Gastrocnemius medialis (tissue), 4 donors: ENCODE results near the gene TLR1. TPM values are rescaled to one million over a fixed set of nuclear protein-coding genes. Genes with fewer than 3 reads are reported as not detected.

Experiments
- ATAC-seq, 2 donors: fragments of 150-250 bp; one replicate each; pipeline ENCODE4 v1.9.1; 2016
- DNase-seq, 2 donors: peaks; one replicate each; pipeline ENCODE4 v3.0.0-alpha.2; 2019
- H3K27ac ChIP-seq, 4 donors: fragments of 200-600 bp; sonication (generic); 1 replicate in 1 of 4; 2 replicates in 3 of 4; pipeline ENCODE4 v1.5.1; 2016 to 2018; ENCODE audit warnings: mild to moderate bottlenecking in 2 of 4, moderate library complexity in 1 of 4
- H3K27me3 ChIP-seq, 3 donors: fragments of 200-600 bp; sonication (generic) in 2 of 3; 1 replicate in 1 of 3; 2 replicates in 2 of 3; pipeline versions ENCODE4 v1.5.1 to v1.6.0; 2016 to 2019; ENCODE audit warnings: mild to moderate bottlenecking in 1 of 3, moderate library complexity in 1 of 3
- H3K36me3 ChIP-seq, 2 donors: fragments of 200-600 bp; sonication (generic) in 1 of 2; one replicate each; pipeline ENCODE4 v1.5.1; 2017 to 2018
- H3K4me1 ChIP-seq, 2 donors: fragments of 200-600 bp; sonication (generic) in 1 of 2; one replicate each; pipeline ENCODE4 v1.5.1; 2016 to 2017; ENCODE audit warnings: mild to moderate bottlenecking in 2 of 2
- H3K4me3 ChIP-seq, 4 donors: fragments of 200-600 bp; sonication (generic) in 3 of 4; 1 replicate in 1 of 4; 2 replicates in 3 of 4; pipeline ENCODE4 v1.5.1; 2016 to 2019; ENCODE audit warnings: mild to moderate bottlenecking in 2 of 4
- H3K9me3 ChIP-seq, 3 donors: fragments of 200-600 bp; sonication (generic) in 2 of 3; 1 replicate in 1 of 3; 2 replicates in 2 of 3; pipeline ENCODE4 v1.5.1; 2016 to 2019
- CTCF ChIP-seq, 5 experiments: fragments of 450-650 bp in 3 of 5; fragments of 200-600 bp in 2 of 5; sonication (generic) in 2 of 5; IDR thresholded peaks in 4 of 5; conservative IDR thresholded peaks in 1 of 5; 1 replicate in 4 of 5; 2 replicates in 1 of 5; pipeline ENCODE4 v1.5.1; 2016 to 2019; ENCODE audit warnings: antibody characterized with exemption in 5 of 5, mild to moderate bottlenecking in 3 of 5, moderate library complexity in 3 of 5
- POLR2A ChIP-seq, 2 donors: fragments of 450-650 bp; IDR thresholded peaks; one replicate each; pipeline ENCODE4 v1.6.1; 2017; ENCODE audit warnings: antibody characterized with exemption in 2 of 2, mild to moderate bottlenecking in 2 of 2, moderate library complexity in 2 of 2
- in situ Hi-C, 4 donors: fragments of 200-750 bp; cut with MboI; loops; one replicate each; pipeline versions ENCODE4 v1.15.0 to v1.8.0; 2017; ENCODE audit warnings: low sequenced_read_pairs in 4 of 4
- intact Hi-C: fragments of 100-400 bp; cut with DNase I; formaldehyde crosslinking; loops from one replicate; pipeline ENCODE4 v1.15.1; 2023; ENCODE audit warnings: low total_unique reads
- total RNA-seq, 4 donors: library from RNA; depleted of rRNA; stranded (reverse); fragments of >200 nt; gene quantifications; one replicate each; pipeline versions ENCODE4 v1.1.0 to v1.2.3, GENCODE V29; 2016

The TLR1 gene
- total RNA-seq, 4 donors from 2014 or later, result 1.3 to 2.4 (median 1.5) TPM; not detected in 1

GRCh38 chr4:38759790-38760122, 44.8 kb downstream of the TLR1 start:
- no peaks in the 10 kb centered on the region for H3K36me3 ChIP-seq
- intact Hi-C loops, result loop anchor here (2.0 to 5.0 kb wide), 3 partner anchors 23 to 375 kb away; partner anchors contain the start of genes TLR10 and TLR6
- H3K9me3 ChIP-seq, result no peaks in the 10 kb centered on the region
- no peaks in the 10 kb centered on the region for H3K27me3 ChIP-seq
- DNase-seq (no peak), ATAC-seq (no peak)
- in situ Hi-C loops, result loop anchor here in 2 of 4 donors (5.0 to 25.0 kb wide), 2 partner anchors 98 to 378 kb away; partner anchors contain the start of gene TLR6 (in 2 of the 2)
- no peaks in the 10 kb centered on the region for H3K4me1 ChIP-seq
- H3K4me3 ChIP-seq, result no peak overlapping the region
- TF ChIP-seq CTCF (IDR thresholded peaks at IDR 0.05 in 4 of 5, conservative IDR thresholded peaks at IDR 0.05 in 1 of 5), result no peak
- TF ChIP-seq POLR2A (IDR thresholded peaks at IDR 0.05), result no peak
- no peak overlapping the region for H3K27ac ChIP-seq

DNA sequence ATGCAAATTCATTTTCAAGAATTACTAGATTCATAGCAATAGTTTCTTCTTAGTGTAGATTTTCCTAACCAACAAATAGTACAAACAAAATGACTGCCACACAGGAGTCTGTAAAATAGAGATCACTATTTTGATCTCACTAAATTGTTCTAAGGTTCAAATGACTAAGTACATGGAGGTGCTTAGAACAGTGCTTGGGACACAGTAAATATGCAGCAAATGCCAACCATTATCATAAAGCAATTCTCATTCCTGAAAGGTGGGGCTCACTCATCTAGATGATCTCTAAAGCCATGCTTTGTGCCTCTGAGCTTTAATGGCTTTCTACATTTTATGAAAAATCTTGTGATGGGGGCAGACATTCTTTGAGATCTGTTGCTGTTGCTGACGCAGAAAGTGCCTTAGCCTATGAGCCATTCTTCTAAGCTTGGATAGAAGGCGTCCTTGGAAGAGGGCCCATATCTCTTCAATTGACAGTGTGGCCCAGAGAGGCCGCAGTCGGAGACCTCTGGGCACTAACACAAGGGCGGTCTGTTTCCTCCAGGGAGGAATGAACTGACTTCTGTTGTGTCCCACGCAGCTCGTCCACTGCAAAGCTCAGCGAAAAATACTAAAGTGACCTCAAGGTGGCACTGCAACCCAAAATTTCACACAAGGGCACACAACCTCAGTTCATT, 45.3 kb downstream of the TLR1 start:
- H3K27me3 ChIP-seq, result no peaks in the 10 kb centered on the region
- H3K4me1 ChIP-seq, result no peaks in the 10 kb centered on the region
- peak; percentile 28 to 66 (median 48) for TF ChIP-seq CTCF (IDR thresholded peaks at IDR 0.05 in 4 of 5, conservative IDR thresholded peaks at IDR 0.05 in 1 of 5)
- no peak for TF ChIP-seq POLR2A (IDR thresholded peaks at IDR 0.05)
- intact Hi-C loops, result loop anchor here (2.0 to 5.0 kb wide), 3 partner anchors 24 to 376 kb away; partner anchors contain the start of genes TLR10 and TLR6
- peak; percentile 50 to 62 for ATAC-seq
- H3K4me3 ChIP-seq, result no peak overlapping the region
- H3K9me3 ChIP-seq, result no peaks in the 10 kb centered on the region
- in situ Hi-C loops, result loop anchor here in 1 of 4 donors (5.0 to 25.0 kb wide), 2 partner anchors 98 to 378 kb away; partner anchors contain the start of gene TLR6
- peak; percentile 23 to 24 for DNase-seq
- no peak overlapping the region for H3K27ac ChIP-seq
- H3K36me3 ChIP-seq, result no peaks in the 10 kb centered on the region

DNA sequence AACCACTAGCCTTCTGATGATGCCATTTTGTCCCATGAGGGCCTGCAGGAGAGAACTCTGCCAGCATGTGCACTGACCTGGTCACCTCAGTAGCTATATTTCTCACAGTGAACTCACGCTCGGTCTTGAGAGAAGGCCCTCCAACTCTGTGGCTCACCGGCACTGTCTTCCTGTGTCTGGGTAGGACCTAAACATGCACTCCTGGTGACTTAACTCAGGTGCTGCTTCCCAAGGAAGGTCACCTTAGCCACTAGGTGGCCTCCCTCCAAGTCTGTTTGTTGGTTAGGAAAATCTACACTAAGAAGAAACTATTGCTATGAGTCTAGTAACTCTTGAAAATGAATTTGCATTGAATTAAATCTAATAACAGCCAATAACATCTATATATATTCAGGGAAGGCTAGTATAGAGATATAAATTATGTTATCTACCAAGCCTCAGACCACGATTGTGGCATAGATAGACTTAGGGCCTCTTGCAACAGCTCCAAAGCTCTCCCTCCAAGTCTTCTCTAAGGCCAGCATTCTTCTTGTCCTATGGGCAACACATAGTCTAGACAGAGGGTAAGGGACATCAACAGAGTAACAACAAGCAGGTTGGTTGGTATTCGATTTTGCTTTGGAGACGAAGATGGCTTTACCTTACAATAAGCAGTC, 46.5 kb downstream of the TLR1 start:
- in situ Hi-C loops, result loop anchor here in 1 of 4 donors (5.0 to 25.0 kb wide), 2 partner anchors 99 to 379 kb away; partner anchors contain the start of gene TLR6
- Histone ChIP-seq H3K36me3 (no peaks in the 10 kb centered on the region), H3K9me3 (no peaks in the 10 kb centered on the region), H3K27ac (no peak overlapping the region), H3K27me3 (no peaks in the 10 kb centered on the region), H3K4me1 (no peaks in the 10 kb centered on the region), H3K4me3 (no peak overlapping the region)
- intact Hi-C loops, result loop anchor here (2.0 to 5.0 kb wide), 3 partner anchors 25 to 377 kb away; partner anchors contain the start of genes TLR10 and TLR6
- ATAC-seq, result no peak
- TF ChIP-seq CTCF (IDR thresholded peaks at IDR 0.05 in 4 of 5, conservative IDR thresholded peaks at IDR 0.05 in 1 of 5) (no peak), POLR2A (IDR thresholded peaks at IDR 0.05) (no peak)
- DNase-seq, result no peak

DNA sequence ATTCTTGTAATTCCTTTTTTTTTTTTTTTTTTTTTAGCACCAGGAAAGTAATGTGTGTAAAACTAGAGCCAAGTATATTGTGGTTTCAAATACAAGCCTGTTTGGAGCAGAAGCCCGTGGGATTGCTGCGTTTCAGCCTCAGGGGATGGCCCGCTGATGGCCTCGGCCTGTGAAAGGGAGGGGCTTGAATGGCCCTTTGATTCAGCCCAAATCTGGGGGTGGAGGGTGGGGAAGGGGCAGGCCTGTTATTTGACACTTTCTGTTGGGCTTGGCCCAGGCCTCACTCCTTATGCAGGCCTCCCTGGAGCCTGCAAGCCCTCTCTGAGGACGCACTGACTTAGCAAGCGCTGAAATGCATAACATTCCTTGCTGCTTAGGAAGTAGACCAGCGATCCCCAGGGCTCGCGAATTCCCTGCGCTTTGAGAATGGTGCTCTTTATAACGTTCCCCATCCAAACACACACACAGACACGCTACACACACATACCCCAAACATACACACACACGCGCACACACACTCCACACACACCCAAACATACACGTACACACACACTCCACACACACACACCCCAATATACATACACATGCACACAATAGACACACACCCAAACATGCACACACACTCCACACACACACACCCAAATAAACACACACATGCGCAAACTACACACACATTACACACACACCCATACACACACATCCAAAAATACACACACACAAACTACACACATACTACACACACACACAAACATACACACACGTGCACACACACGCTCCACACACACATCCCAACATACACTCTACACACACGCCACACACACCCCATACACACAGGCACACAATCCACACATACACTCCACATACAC, 51.4 kb downstream of the TLR1 start:
- Histone ChIP-seq H3K27me3 (no peaks in the 10 kb centered on the region), H3K9me3 (no peaks in the 10 kb centered on the region), H3K27ac (peak overlapping the region in 2 of 4 donors; percentile 38 to 47), H3K36me3 (no peaks in the 10 kb centered on the region), H3K4me1 (no peaks in the 10 kb centered on the region), H3K4me3 (no peak overlapping the region)
- intact Hi-C loops, result no loop called here
- TF ChIP-seq CTCF (IDR thresholded peaks at IDR 0.05 in 4 of 5, conservative IDR thresholded peaks at IDR 0.05 in 1 of 5) (no peak), POLR2A (IDR thresholded peaks at IDR 0.05) (no peak)
- ATAC-seq (peak; percentile 71 to 80), DNase-seq (peak; percentile 28 to 53)
- in situ Hi-C loops, result loop anchor here in 1 of 4 donors (25.0 kb wide), 1 partner anchor 384 kb away; no protein-coding TSS in a partner anchor
